H9 (cell line): ENCODE measurements around the gene SAG. TPM values are rescaled to one million over a fixed set of nuclear protein-coding genes. Genes with fewer than 3 reads are reported as not detected.

Source experiments
- DNase-seq: peaks from one replicate; pipeline ENCODE4 v3.0.0-alpha.2; 2017
- H2AFZ ChIP-seq: one replicate; pipeline ENCODE4 v1.6.1; 2013; ENCODE audit warnings: mild to moderate bottlenecking, low read length, control low read depth, moderate library complexity
- H2AK5ac ChIP-seq: 2 replicates; pipeline ENCODE4 v1.6.1; 2013; ENCODE audit warnings: low read length, control low read depth, mixed read lengths; ENCODE audit not compliant: insufficient read length
- H2BK120ac ChIP-seq: one replicate; pipeline ENCODE4 v1.6.1; 2013; ENCODE audit warnings: low read depth, mild to moderate bottlenecking, low read length, control low read depth, inconsistent platforms; ENCODE audit not compliant: poor library complexity, severe bottlenecking
- H2BK12ac ChIP-seq: 2 replicates; pipeline ENCODE4 v1.6.1; 2013; ENCODE audit warnings: low read length, control low read depth, mixed read lengths, low read depth; ENCODE audit not compliant: insufficient read length
- H2BK15ac ChIP-seq: 2 replicates; pipeline ENCODE4 v1.6.1; 2013; ENCODE audit warnings: low read depth, low read length, control low read depth
- H2BK20ac ChIP-seq: one replicate; pipeline ENCODE4 v1.6.1; 2013; ENCODE audit warnings: low read depth, mild to moderate bottlenecking, low read length, control low read depth, inconsistent platforms; ENCODE audit not compliant: poor library complexity, severe bottlenecking
- H2BK5ac ChIP-seq: 2 replicates; pipeline ENCODE4 v1.6.1; 2013; ENCODE audit warnings: low read length, control low read depth, mixed read lengths; ENCODE audit not compliant: insufficient read length
- H3K14ac ChIP-seq: 2 replicates; pipeline ENCODE4 v1.6.1; 2013; ENCODE audit warnings: low read length, control low read depth; ENCODE audit not compliant: insufficient read depth
- H3K18ac ChIP-seq: 2 replicates; pipeline ENCODE4 v1.6.1; 2013; ENCODE audit warnings: low read depth, mild to moderate bottlenecking, mixed read lengths, low read length, control low read depth; ENCODE audit not compliant: insufficient read length
- H3K23ac ChIP-seq: 2 replicates; pipeline ENCODE4 v1.6.1; 2013; ENCODE audit warnings: low read length, control low read depth, mixed read lengths, low read depth; ENCODE audit not compliant: insufficient read length
- H3K23me2 ChIP-seq: 2 replicates; pipeline ENCODE4 v1.6.1; 2013; ENCODE audit warnings: low read depth, mild to moderate bottlenecking, mixed read lengths, low read length, control low read depth; ENCODE audit not compliant: insufficient read length, poor library complexity, severe bottlenecking
- H3K27ac ChIP-seq: 2 replicates; pipeline ENCODE4 v1.5.1; 2013; ENCODE audit warnings: low read length, control low read depth, mixed read lengths, low read depth; ENCODE audit not compliant: insufficient read length
- H3K27me3 ChIP-seq: 2 replicates; pipeline ENCODE4 v1.6.1; 2013; ENCODE audit warnings: low read length, control low read depth, inconsistent platforms; ENCODE audit not compliant: insufficient read depth
- H3K4ac ChIP-seq: 2 replicates; pipeline ENCODE4 v1.6.1; 2013; ENCODE audit warnings: low read depth, mild to moderate bottlenecking, control low read depth, inconsistent platforms, low read length, moderate library complexity
- H3K4me1 ChIP-seq: 2 replicates; pipeline ENCODE4 v1.6.1; 2013; ENCODE audit warnings: low read length, control low read depth, inconsistent platforms; ENCODE audit not compliant: insufficient read depth
- H3K4me2 ChIP-seq: 2 replicates; pipeline ENCODE4 v1.6.1; 2013; ENCODE audit warnings: low read length, control low read depth, mixed read lengths; ENCODE audit not compliant: insufficient read length, insufficient read depth
- H3K56ac ChIP-seq: 2 replicates; pipeline ENCODE4 v1.6.1; 2013; ENCODE audit warnings: low read depth, mild to moderate bottlenecking, mixed read lengths, low read length, control low read depth; ENCODE audit not compliant: insufficient read length
- H3K79me1 ChIP-seq: 2 replicates; pipeline ENCODE4 v1.6.1; 2013; ENCODE audit warnings: low read depth, mild to moderate bottlenecking, moderate library complexity, low read length, control low read depth, inconsistent platforms; ENCODE audit not compliant: insufficient read depth, poor library complexity, severe bottlenecking
- H3K79me2 ChIP-seq: 2 replicates; pipeline ENCODE4 v1.6.1; 2013; ENCODE audit warnings: low read length, control low read depth, inconsistent platforms; ENCODE audit not compliant: insufficient read depth
- H3K9ac ChIP-seq: 2 replicates; pipeline ENCODE4 v1.6.1; 2013; ENCODE audit warnings: low read length, control low read depth, mixed read lengths; ENCODE audit not compliant: insufficient read length; ENCODE audit errors: extremely low read depth
- H3K9me3 ChIP-seq: one replicate; pipeline ENCODE4 v1.6.1; 2013; ENCODE audit warnings: low read depth, low read length, inconsistent platforms; ENCODE audit not compliant: control insufficient read depth
- H3T11ph ChIP-seq: one replicate; pipeline ENCODE4 v1.6.1; 2013; ENCODE audit warnings: mild to moderate bottlenecking, low read length, control low read depth, inconsistent platforms
- H4K20me1 ChIP-seq: one replicate; pipeline ENCODE4 v1.6.1; 2013; ENCODE audit not compliant: control insufficient read depth, insufficient read length, insufficient read depth
- H4K5ac ChIP-seq: 2 replicates; pipeline ENCODE4 v1.6.1; 2013; ENCODE audit warnings: low read depth, mild to moderate bottlenecking, mixed read lengths, low read length, control low read depth; ENCODE audit not compliant: insufficient read length
- H4K8ac ChIP-seq: replicated peaks from 2 replicates; pipeline ENCODE4 v1.6.1; 2013; ENCODE audit warnings: low read length, control low read depth, mixed read lengths, low read depth; ENCODE audit not compliant: insufficient read length
- H4K91ac ChIP-seq: 2 replicates; pipeline ENCODE4 v1.6.1; 2013; ENCODE audit warnings: low read depth, mild to moderate bottlenecking, moderate library complexity, mixed read lengths, low read length, control low read depth; ENCODE audit not compliant: insufficient read length
- H3K27ac Mint-ChIP-seq, 3 experiments: 2 replicates in 2 of 3; 3 replicates in 1 of 3; pipeline ENCODE4 v1.8.0; 2020 to 2021; ENCODE audit warnings: mixed read lengths in 3 of 3, mild to moderate bottlenecking in 1 of 3, moderate library complexity in 1 of 3
- H3K27me3 Mint-ChIP-seq: 2 replicates; pipeline ENCODE4 v1.8.0; 2021; ENCODE audit warnings: low read depth, mild to moderate bottlenecking, moderate library complexity, mixed read lengths
- H3K36me3 Mint-ChIP-seq, 3 experiments: 2 replicates in 2 of 3; 3 replicates in 1 of 3; pipeline ENCODE4 v1.8.0; 2020 to 2021; ENCODE audit warnings: low read depth in 3 of 3, mixed read lengths in 3 of 3; ENCODE audit not compliant: insufficient read depth in 1 of 3
- H3K4me1 Mint-ChIP-seq, 2 experiments: 2 replicates each; pipeline ENCODE4 v1.8.0; 2020; ENCODE audit warnings: mixed read lengths in 2 of 2
- H3K4me3 Mint-ChIP-seq, 2 experiments: 2 replicates in 1 of 2; 3 replicates in 1 of 2; pipeline ENCODE4 v1.8.0; 2020 to 2021; ENCODE audit warnings: mild to moderate bottlenecking in 2 of 2, mixed read lengths in 2 of 2, moderate library complexity in 1 of 2
- H3K9me3 Mint-ChIP-seq, 2 experiments: 2 replicates in 1 of 2; 3 replicates in 1 of 2; pipeline ENCODE4 v1.8.0; 2020; ENCODE audit warnings: mild to moderate bottlenecking in 2 of 2, mixed read lengths in 2 of 2, moderate library complexity in 1 of 2
- WGBS: extraction: QIAGEN DNeasy Blood & Tissue Kit; methylation state at CpG from one replicate; pipeline ENCODE4 v1.1.7; 2013; ENCODE audit warnings: missing lambda C conversion rate, low lambda C conversion rate, mixed read lengths; ENCODE audit not compliant: insufficient read length; ENCODE audit errors: extremely low coverage; 5-methylcytosine and 5-hydroxymethylcytosine counted together
- total RNA-seq: library from RNA; stranded (reverse); gene quantifications from 2 replicates; pipeline ENCODE4 v1.2.1, GENCODE V29; 2021
- TF ChIP-seq, protein P1 (sequence below): fragments of 200-600 bp; sonication (generic); conservative IDR thresholded peaks from 3 replicates; pipeline ENCODE4 v1.8.0; 2021; ENCODE audit warnings: antibody characterized with exemption, mild to moderate bottlenecking

SAG gene
- total RNA-seq, 1 experiment from 2014 or later: not detected

DNA sequence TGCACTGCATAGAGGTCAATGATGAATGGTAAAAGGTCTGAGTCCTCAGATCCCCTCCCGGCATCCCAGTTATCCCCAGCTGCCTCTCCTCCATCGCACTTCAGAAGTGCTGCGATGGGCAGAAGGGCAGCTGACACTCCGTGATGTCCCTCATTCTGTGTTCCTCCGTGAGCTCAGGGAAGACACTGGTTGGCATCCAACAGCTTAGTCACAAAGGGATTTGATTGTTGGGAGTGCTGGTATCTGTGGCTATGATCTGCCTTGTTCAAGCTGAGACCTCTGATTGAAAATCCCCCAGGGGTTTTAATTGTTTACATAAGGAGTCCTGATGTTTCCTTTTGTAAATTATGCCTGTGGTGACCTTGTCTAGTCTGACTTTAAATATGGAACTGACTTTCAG lies 19.0 kb upstream of the SAG start:
- no peak overlapping the region for H3K23ac ChIP-seq
- H3K4ac ChIP-seq: no peak overlapping the region
- H4K91ac ChIP-seq: no peak overlapping the region
- H3K4me1 Mint-ChIP-seq: peaks cover 0 to 2% of the 10 kb centered on the region in 2 experiments; a peak in 1 of 4 replicates
- DNase-seq: no peak
- no peaks in the 10 kb centered on the region for H3K9me3 Mint-ChIP-seq
- peaks cover 49 to 85% (median 72%) of the 10 kb centered on the region in 3 experiments; a peak in 6 of 7 replicates for H3K36me3 Mint-ChIP-seq
- H3K4me2 ChIP-seq: no peak overlapping the region
- no peak overlapping the region for H2BK5ac ChIP-seq
- H2BK15ac ChIP-seq: no peak overlapping the region
- H3K23me2 ChIP-seq: no peaks in the 10 kb centered on the region
- H2AK5ac ChIP-seq: no peak overlapping the region
- H3K4me3 Mint-ChIP-seq: no peak overlapping the region
- no peak overlapping the region for H3K27ac ChIP-seq
- H3K79me1 ChIP-seq: no peaks in the 10 kb centered on the region
- no peak overlapping the region for H2BK20ac ChIP-seq
- no peak overlapping the region for H2BK12ac ChIP-seq
- H3K27ac Mint-ChIP-seq: no peak overlapping the region
- H3K27me3 Mint-ChIP-seq: no peaks in the 10 kb centered on the region
- H3K79me2 ChIP-seq: no peaks in the 10 kb centered on the region
- H3K56ac ChIP-seq: no peak overlapping the region
- H4K5ac ChIP-seq: no peak overlapping the region
- no peak overlapping the region for H3T11ph ChIP-seq
- no peaks in the 10 kb centered on the region for H4K20me1 ChIP-seq
- no peaks in the 10 kb centered on the region for H3K4me1 ChIP-seq
- no peak overlapping the region for H2BK120ac ChIP-seq
- no peak overlapping the region for H3K9ac ChIP-seq
- H3K14ac ChIP-seq: no peak overlapping the region
- H3K18ac ChIP-seq: no peak overlapping the region
- no peak overlapping the region for H4K8ac ChIP-seq
- no peaks in the 10 kb centered on the region for H3K9me3 ChIP-seq
- TF ChIP-seq, protein P1, sequence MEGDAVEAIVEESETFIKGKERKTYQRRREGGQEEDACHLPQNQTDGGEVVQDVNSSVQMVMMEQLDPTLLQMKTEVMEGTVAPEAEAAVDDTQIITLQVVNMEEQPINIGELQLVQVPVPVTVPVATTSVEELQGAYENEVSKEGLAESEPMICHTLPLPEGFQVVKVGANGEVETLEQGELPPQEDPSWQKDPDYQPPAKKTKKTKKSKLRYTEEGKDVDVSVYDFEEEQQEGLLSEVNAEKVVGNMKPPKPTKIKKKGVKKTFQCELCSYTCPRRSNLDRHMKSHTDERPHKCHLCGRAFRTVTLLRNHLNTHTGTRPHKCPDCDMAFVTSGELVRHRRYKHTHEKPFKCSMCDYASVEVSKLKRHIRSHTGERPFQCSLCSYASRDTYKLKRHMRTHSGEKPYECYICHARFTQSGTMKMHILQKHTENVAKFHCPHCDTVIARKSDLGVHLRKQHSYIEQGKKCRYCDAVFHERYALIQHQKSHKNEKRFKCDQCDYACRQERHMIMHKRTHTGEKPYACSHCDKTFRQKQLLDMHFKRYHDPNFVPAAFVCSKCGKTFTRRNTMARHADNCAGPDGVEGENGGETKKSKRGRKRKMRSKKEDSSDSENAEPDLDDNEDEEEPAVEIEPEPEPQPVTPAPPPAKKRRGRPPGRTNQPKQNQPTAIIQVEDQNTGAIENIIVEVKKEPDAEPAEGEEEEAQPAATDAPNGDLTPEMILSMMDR: no peak
- no peak overlapping the region for H2AFZ ChIP-seq
- WGBS: no CpG with 5 or more reads among the region's 5 CpGs
- H3K27me3 ChIP-seq: no peaks in the 10 kb centered on the region
